Upper lobe of left lung (tissue), 4 donors: Measurements from ENCODE around the gene DTWD2.

Source experiments
- CTCF ChIP-seq, 6 experiments: fragments of 450-650 bp in 4 of 6; fragments of 200-600 bp in 2 of 6; sonication (generic) in 2 of 6; IDR thresholded peaks; one replicate each; pipeline ENCODE4 v1.5.1; 2016 to 2019; ENCODE audit warnings: antibody characterized with exemption in 6 of 6
- EP300 ChIP-seq, 4 donors: sonication (generic); formaldehyde crosslinking; IDR thresholded peaks; one replicate each; pipeline ENCODE4 v1.5.1; 2017; ENCODE audit warnings: antibody characterized with exemption in 4 of 4, control low read depth in 2 of 4
- POLR2A ChIP-seq, 4 donors: fragments of 450-650 bp; IDR thresholded peaks; one replicate each; pipeline ENCODE4 v1.5.1; 2016 to 2017; ENCODE audit warnings: antibody characterized with exemption in 4 of 4, mild to moderate bottlenecking in 2 of 4
- POLR2AphosphoS5 ChIP-seq, 2 donors: sonication (generic); formaldehyde crosslinking; IDR thresholded peaks; one replicate each; pipeline ENCODE4 v1.5.1; 2017; ENCODE audit warnings: antibody characterized with exemption in 2 of 2

- TF ChIP-seq CTCF (IDR thresholded peaks at IDR 0.05): no peak
- TF ChIP-seq EP300 (IDR thresholded peaks at IDR 0.05): no peak
- no peak for TF ChIP-seq POLR2A (IDR thresholded peaks at IDR 0.05)
- TF ChIP-seq POLR2AphosphoS5 (IDR thresholded peaks at IDR 0.05): no peak
Observed at GRCh38 chr5:118793091-118793490, 195.3 kb downstream of the DTWD2 start.
